Neural progenitor cell (in vitro differentiated cells): ENCODE results near the gene CACNA1D.

Experiments
- EZH2 ChIP-seq: fragments of 200-600 bp; sonication (generic); IDR thresholded peaks from 2 replicates; pipeline ENCODE4 v1.6.1; 2017; ENCODE audit warnings: antibody characterized with exemption, mild to moderate bottlenecking, moderate library complexity
- TF ChIP-seq, protein P1 (sequence below): fragments of 200-600 bp; sonication (generic); IDR thresholded peaks from 2 replicates; pipeline ENCODE4 v1.5.1; 2017; ENCODE audit warnings: antibody characterized with exemption, mild to moderate bottlenecking

DNA sequence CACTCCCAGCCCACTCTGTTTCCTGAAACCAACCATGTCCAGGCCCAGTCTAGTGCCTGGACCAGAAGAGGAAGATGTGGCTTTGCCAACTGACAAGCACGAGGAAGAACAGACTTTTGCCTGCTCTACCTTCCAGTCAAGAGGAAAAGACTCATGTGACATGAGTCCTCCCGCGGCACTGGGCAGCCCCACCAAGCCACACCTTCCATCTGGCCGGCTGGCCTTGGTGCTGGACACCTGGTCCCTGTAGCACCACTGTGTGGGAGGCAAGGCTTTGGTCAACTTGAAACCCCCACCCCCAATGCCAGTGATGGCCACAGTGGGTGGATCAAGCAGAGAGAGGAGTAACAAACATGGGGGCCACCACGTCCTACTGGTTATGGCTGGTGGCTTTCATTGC lies 339.3 kb downstream of the CACNA1D start:
- TF ChIP-seq, protein P1, sequence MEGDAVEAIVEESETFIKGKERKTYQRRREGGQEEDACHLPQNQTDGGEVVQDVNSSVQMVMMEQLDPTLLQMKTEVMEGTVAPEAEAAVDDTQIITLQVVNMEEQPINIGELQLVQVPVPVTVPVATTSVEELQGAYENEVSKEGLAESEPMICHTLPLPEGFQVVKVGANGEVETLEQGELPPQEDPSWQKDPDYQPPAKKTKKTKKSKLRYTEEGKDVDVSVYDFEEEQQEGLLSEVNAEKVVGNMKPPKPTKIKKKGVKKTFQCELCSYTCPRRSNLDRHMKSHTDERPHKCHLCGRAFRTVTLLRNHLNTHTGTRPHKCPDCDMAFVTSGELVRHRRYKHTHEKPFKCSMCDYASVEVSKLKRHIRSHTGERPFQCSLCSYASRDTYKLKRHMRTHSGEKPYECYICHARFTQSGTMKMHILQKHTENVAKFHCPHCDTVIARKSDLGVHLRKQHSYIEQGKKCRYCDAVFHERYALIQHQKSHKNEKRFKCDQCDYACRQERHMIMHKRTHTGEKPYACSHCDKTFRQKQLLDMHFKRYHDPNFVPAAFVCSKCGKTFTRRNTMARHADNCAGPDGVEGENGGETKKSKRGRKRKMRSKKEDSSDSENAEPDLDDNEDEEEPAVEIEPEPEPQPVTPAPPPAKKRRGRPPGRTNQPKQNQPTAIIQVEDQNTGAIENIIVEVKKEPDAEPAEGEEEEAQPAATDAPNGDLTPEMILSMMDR, result no peak
- no peak for TF ChIP-seq EZH2
